A673 (cell line): ENCODE data around the gene EIF3J. TPM values are rescaled to one million over a fixed set of nuclear protein-coding genes. Genes with fewer than 3 reads are reported as not detected.

ENCODE experiments used
- BruUV-seq: library from RNA; stranded (reverse); fragments of 400-500 nt; replicated peaks from 2 replicates; lab custom pipeline; 2021; lab: Mats Ljungman, UMichigan
- CTCF ChIA-PET: fragments of 300-600 bp; sonication (Branson Sonifier 250); formaldehyde crosslinking; loops from one replicate; lab custom pipeline; 2022; ENCODE audit warnings: antibody characterized with exemption; lab: Charles Lee
- POLR2A ChIA-PET: fragments of 300-600 bp; sonication (Branson Sonifier 250); formaldehyde crosslinking; loops from one replicate; lab custom pipeline; 2022; ENCODE audit warnings: antibody characterized with exemption; ENCODE audit not compliant: low non-redundant PET; lab: Charles Lee
- DNase-seq: peaks from one replicate; pipeline ENCODE4 v3.0.0-alpha.2; 2015; ENCODE audit warnings: low spot score
- H3K27ac ChIP-seq: fragments of 200-600 bp; sonication (generic); 2 replicates; pipeline ENCODE4 v1.5.1; 2016; ENCODE audit warnings: mixed run types, low read depth, mild to moderate bottlenecking, mixed read lengths, antibody characterized with exemption, low read length; ENCODE audit not compliant: poor library complexity, severe bottlenecking
- H3K27me3 ChIP-seq: fragments of 200-600 bp; sonication (generic); replicated peaks from 2 replicates; pipeline ENCODE4 v1.6.1; 2017; ENCODE audit warnings: mixed run types, low read depth, mild to moderate bottlenecking, mixed read lengths, antibody characterized with exemption, low read length; ENCODE audit not compliant: insufficient read depth, poor library complexity
- H3K36me3 ChIP-seq: fragments of 200-600 bp; sonication (generic); 2 replicates; pipeline ENCODE4 v1.6.1; 2016; ENCODE audit warnings: mixed run types, mild to moderate bottlenecking, mixed read lengths, antibody characterized with exemption, low read length; ENCODE audit not compliant: insufficient read depth, poor library complexity, severe bottlenecking
- H3K4me1 ChIP-seq: fragments of 200-600 bp; sonication (generic); 2 replicates; pipeline ENCODE4 v1.6.1; 2017; ENCODE audit warnings: mixed run types, mild to moderate bottlenecking, mixed read lengths, antibody characterized with exemption, low read length; ENCODE audit not compliant: insufficient read depth, poor library complexity, severe bottlenecking
- H3K4me3 ChIP-seq: fragments of 200-600 bp; sonication (generic); 2 replicates; pipeline ENCODE4 v1.5.1; 2016; ENCODE audit warnings: low read depth, mixed run types, mild to moderate bottlenecking, mixed read lengths, low read length; ENCODE audit not compliant: poor library complexity, severe bottlenecking
- H3K9me3 ChIP-seq: fragments of 200-600 bp; sonication (generic); 2 replicates; pipeline ENCODE4 v1.6.1; 2016; ENCODE audit warnings: mixed run types, low read depth, mild to moderate bottlenecking, mixed read lengths, antibody characterized with exemption, low read length; ENCODE audit not compliant: poor library complexity, severe bottlenecking
- CTCF ChIP-seq: fragments of 300-800, 200-600 bp; sonication (generic); conservative IDR thresholded peaks from 2 replicates; pipeline ENCODE4 v1.5.1; 2017; ENCODE audit warnings: low read depth, mild to moderate bottlenecking, antibody characterized with exemption, low read length, moderate library complexity, mixed read lengths
- EZH2 ChIP-seq: fragments of 200-600 bp; sonication (generic); IDR thresholded peaks from 2 replicates; pipeline ENCODE4 v1.6.1; 2017; ENCODE audit warnings: borderline replicate concordance, low read depth, mild to moderate bottlenecking, mixed read lengths, antibody characterized with exemption, low read length; ENCODE audit not compliant: poor library complexity, severe bottlenecking
- intact Hi-C: fragments of 100-400 bp; cut with micrococcal nuclease; formaldehyde crosslinking; loops from one replicate; pipeline ENCODE4 v1.10.0; 2022; ENCODE audit not compliant: unreplicated experiment
- total RNA-seq: library from RNA; stranded (reverse); gene quantifications from 2 replicates; pipeline ENCODE4 v1.2.3, GENCODE V29; 2021

Gene EIF3J
- total RNA-seq, 1 experiment from 2014 or later = 208 TPM

DNA sequence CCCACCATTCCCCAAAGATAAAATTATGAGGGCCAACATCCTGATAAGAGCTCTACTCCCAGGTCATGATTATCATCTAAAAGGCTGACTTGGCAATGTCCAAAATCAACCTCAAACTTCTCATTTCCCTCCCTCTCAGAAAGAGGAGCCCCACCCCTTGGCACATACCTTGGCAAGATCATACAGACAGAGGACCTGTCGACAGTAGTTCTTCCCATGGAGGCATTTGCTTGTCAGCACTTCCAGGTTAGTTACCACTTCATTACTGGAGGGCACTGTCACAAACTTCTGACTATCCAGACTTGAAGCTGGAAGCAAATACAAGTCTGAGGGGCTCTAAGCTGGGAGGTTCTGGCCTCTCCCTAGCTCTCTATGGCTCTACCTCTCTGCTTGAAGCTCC lies 37.8 kb downstream of the EIF3J start:
- no peak for DNase-seq
- Histone ChIP-seq H3K27me3 (no peaks in the 10 kb centered on the region), H3K4me3 (no peak overlapping the region), H3K36me3 (peaks cover 25% of the 10 kb centered on the region), H3K9me3 (no peaks in the 10 kb centered on the region), H3K27ac (no peak overlapping the region), H3K4me1 (no peaks in the 10 kb centered on the region)
- intact Hi-C loops = no loop called here
- no TSS peak for BruUV-seq
- POLR2A ChIA-PET = no interaction called here
- TF ChIP-seq EZH2 = no peak
- no peak for TF ChIP-seq CTCF
- CTCF ChIA-PET = interaction anchor here (0.5 kb wide), 1 partner anchor 194 kb away, joined by 3 read pairs; no protein-coding TSS in a partner anchor

- CTCF ChIA-PET = interaction anchor here (0.7 kb wide), 1 partner anchor 538 kb away, joined by 8 read pairs; no protein-coding TSS in a partner anchor
- BruUV-seq = no TSS peak
- no peak for DNase-seq
- Histone ChIP-seq H3K4me3 (no peak overlapping the region), H3K27me3 (no peaks in the 10 kb centered on the region), H3K36me3 (peaks cover 53% of the 10 kb centered on the region), H3K27ac (no peak overlapping the region), H3K9me3 (no peaks in the 10 kb centered on the region), H3K4me1 (no peaks in the 10 kb centered on the region)
- POLR2A ChIA-PET = no interaction called here
- intact Hi-C loops = loop anchor here (10.0 kb wide), 1 partner anchor 535 kb away; the partner anchor contains the start of genes DUOX2 and DUOXA2
- TF ChIP-seq EZH2 (no peak), CTCF (no peak)
These were observed 43.2 kb downstream of the EIF3J start for GRCh38 chr15:44580105-44580504.

- Histone ChIP-seq H3K4me3 (no peak overlapping the region), H3K4me1 (no peaks in the 10 kb centered on the region), H3K9me3 (no peaks in the 10 kb centered on the region), H3K36me3 (peaks cover 88% of the 10 kb centered on the region), H3K27ac (no peak overlapping the region), H3K27me3 (no peaks in the 10 kb centered on the region)
- peak; percentile 79 for DNase-seq
- no TSS peak for BruUV-seq
- ChIA-PET POLR2A (interaction anchor here (1.1 kb wide), 1 partner anchor 79 kb away, joined by 7 read pairs; the partner anchor contains the start of gene SPG11), CTCF (interaction anchor here (0.5 to 1.8 kb wide), 10 partner anchors 15 to 453 kb away, joined by 3 to 16 read pairs (median 4); no protein-coding TSS in a partner anchor)
- TF ChIP-seq CTCF = peak; percentile 81
- TF ChIP-seq EZH2 = no peak
- intact Hi-C loops = loop anchor here (2.0 to 10.0 kb wide), 2 partner anchors 155 to 531 kb away; partner anchors contain the start of genes DUOX2 and DUOXA2
These were observed 47.3 kb downstream of the EIF3J start for GRCh38 chr15:44584162-44584749.
